Measurements from ENCODE around the gene MYO3B.

Gene MYO3B

DNA sequence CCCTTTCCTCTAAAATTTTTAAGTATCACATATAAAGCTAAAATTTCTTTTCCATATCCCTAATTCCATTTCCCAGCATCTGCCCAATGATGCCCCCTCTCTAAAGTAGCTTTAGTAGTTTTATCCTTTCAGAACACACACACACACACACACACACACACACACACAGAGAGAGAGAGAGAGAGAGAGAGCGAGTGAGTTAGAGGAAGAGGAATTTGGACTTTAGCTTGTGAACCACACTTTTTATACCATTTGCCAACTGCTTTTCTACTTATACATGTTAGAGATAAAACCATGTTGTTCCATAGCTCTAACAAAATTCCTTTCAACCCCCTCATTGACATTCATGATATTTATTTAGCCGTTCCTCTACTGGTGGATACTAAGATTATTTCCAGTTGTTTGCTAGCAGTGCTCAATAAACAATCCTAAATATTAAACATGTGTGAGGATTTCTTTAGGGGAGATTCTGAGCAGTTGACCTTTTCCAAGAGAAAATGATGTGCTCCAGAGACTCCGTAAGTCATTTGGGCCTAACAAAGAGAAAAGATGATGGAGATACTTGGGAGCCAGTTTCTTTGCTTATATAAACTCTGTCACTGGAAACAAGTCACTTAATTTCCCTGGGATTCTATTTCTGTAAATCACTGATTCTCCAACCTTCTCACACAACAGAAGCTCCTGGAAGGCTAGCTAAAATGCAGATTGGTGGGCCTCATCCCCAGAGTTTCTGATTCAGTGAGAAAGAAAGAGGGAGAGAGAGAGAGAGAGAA is 307.5 kb downstream of the MYO3B start:
- no peak for DNase-seq

GRCh38 chr2:170486730-170487129 is 308.8 kb downstream of the MYO3B start:
- DNase-seq, result no peak

DNA sequence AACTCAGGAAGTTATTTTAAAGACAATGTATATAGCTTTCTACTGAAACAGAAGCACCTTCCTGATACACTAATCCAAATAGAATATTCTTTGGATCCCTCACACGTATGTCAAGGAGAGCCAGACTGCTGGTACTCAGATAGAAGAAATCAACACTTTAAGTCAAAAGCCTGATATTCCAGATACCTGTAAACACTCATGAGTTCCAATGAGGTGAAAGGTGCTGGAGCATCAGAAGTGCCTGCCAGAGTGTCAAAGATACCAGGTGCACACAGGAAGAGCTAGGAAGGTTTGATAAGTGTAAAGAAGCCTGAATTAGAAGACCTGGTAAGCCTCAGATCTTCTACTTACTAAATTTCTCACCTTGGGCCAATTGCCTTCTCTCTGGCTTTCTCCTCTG is 310.9 kb downstream of the MYO3B start:
- no peak for DNase-seq

GRCh38 chr2:170492010-170492409 is 314.1 kb downstream of the MYO3B start:
- no peak for DNase-seq

DNA sequence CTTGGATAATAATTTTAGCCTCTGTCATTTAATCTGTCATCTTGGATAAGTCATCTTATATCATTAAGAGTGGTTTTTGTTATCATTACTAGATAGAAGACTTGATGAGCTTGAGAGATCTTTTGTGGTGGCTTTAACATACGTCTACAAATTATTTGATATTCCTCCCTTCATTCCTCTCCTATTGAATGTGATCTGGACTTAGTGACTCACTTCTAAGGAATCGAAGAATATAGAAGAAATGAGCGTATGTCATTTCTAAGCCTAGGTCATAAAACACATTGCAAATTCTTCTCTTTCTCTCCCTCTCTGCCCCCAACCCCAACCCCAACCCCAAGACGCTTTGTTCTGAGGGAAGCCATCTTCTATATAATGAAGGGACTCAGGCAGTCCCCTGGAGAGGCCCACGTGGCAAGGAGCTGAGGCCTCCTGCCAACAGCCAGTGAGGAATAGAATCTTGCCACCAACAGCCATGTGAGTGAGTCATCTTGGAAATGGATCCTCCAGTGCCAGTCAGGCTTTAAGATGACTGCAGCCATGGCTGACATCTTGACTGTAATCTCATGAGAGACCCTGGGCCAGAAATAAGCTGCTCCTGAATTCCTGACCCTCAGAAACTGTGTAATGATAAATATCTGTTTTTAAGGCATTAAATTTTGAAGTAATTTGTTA is 315.6 kb downstream of the MYO3B start:
- DNase-seq, result no peak

DNA sequence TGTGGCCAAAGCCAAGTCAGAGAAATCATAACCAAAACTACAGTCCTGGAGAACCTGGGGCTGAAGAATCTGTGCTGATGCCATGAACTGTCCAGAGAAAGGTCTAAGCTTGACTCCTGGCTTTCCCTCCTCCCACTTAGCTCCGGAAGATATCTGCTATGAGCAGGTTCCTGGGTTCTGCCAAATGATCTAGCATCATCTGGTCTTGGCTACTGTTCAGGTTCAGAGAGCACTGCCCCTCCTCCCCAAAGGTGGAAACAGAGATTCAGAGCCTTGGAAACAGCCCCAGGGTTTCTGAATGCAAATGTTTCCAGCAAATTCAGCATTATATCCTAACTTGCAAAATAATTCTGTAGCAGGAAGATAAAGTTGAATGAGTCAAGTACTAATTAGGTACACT is 317.9 kb downstream of the MYO3B start:
- no peak for DNase-seq

DNA sequence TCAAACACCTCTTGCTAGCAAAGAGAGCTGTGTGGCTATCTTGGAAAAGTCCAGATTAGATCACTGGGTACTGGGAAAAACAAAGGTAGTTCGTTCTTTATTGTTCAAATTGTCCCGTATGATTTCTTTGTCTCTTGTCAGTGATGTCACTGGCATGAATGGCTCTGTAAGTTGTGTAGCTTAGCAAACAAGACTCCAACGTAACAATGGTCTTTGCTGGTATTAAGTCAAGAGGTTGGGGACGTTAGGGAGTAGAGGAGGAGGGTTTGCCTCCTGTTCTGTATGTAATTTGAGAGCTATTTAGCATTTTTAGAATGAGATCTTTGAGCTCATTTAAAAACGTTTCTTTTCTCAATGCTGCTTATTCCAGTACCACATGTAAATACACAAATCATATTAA is 320.7 kb downstream of the MYO3B start:
- no peak for DNase-seq

- no peak for DNase-seq
These were observed 322.2 kb downstream of the MYO3B start for GRCh38 chr2:170500104-170500503.

DNA sequence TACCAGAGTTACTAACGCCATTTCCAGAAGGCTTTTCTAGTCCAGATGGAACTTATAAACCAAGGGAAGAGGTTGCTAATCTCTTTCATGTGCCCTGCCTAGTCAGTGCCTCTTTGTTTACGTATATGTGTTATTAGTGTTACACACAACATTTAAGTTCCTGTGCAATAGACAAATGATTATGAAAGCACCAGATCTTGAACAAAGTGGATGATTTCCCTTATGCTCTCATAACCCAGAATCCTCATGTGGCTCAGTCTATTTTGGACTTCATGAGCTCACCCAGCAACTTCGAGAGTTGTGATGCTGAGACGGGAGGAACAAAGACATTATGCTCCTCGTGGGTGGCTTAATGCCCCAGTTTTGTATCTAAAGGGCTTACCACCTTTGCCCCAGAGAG is 322.8 kb downstream of the MYO3B start:
- no peak for DNase-seq

DNA sequence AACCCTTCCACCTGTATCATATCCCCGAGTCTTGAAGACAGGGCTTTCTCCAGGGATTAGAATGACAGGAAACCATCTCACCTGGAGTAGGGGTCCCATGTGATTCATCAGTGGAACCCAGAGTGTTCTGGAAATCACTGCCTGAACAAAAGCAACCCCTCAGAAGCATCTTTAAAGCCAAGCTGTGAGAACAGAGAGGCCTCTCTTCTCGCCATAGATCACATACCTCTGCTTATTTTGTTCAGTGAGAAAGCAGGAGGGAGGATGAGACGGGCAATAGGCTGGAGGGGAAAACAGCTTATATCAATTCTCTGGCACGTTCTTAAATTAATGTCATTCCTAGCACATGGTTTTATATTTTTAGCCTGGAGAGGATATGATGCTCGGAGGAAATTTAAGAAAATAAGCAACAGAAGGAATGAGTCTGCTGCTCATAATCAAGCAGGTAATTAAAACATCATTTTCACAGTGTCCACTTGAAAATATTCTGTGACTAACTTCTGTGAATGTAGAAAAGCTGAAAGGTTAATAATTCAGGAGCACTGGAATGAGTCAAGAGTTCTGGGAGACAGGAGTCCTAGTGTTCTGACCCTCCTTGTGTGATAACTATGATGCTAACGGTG is 323.6 kb downstream of the MYO3B start:
- DNase-seq, result no peak

GRCh38 chr2:170502361-170503130 is 324.6 kb downstream of the MYO3B start:
- no peak for DNase-seq

- no peak for DNase-seq
These were observed 325.6 kb downstream of the MYO3B start for GRCh38 chr2:170503563-170503962.

- no peak for DNase-seq
These were observed 326.2 kb downstream of the MYO3B start for GRCh38 chr2:170503971-170504809.

DNA sequence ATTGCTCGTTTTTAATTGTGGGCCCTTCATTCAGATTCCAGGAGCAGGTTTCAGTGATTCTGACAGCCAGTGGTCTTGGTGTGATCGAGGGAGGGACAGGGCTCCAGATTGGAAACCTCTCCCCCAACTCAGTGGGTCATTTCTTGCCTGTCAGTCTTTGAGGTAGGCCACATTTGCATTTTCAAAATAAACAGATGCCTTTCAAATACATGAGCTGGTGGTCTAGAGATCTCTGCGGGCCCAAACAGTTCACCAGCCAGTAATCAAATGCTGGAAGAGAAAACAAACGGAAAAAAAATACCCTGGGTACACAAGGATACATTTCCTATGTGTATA is 326.8 kb downstream of the MYO3B start:
- DNase-seq, result no peak

- no peak for DNase-seq
These were observed 327.8 kb downstream of the MYO3B start for GRCh38 chr2:170505631-170506275.

DNA sequence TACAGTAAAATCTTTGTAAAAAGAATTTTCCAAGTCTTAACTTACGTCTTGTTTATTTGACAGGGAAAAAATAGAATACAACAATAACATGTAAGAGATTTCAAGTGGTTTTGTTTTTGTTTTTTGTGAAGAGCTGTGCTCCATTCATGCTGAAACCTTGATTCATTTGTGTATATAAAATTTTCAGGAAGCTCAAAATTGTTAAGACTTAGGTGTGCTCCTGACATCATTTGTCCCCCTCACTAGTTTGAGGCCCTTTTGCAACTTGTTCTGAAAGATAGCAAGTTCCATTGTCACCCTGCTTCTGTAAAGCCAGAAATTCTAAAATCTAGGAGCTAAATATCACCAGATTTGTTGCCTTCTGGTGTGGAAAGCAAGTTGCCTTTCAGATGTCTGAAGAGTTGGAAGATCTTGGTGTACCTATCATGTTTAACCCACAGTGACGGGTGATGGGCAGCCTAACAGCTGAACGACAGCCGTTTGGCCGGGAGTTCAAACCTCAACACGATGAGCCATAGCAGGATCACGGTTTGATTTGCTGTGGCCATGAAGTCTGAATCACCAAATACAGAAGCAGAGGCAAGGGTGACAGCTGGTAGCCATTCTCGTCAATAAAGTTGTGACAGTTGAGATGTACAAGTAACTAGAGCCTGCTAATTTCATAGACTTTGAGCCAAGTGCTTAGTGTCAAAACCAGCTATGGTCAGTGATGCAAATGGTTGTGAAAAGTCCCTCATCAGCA is 331.7 kb downstream of the MYO3B start:
- no peak for DNase-seq

DNA sequence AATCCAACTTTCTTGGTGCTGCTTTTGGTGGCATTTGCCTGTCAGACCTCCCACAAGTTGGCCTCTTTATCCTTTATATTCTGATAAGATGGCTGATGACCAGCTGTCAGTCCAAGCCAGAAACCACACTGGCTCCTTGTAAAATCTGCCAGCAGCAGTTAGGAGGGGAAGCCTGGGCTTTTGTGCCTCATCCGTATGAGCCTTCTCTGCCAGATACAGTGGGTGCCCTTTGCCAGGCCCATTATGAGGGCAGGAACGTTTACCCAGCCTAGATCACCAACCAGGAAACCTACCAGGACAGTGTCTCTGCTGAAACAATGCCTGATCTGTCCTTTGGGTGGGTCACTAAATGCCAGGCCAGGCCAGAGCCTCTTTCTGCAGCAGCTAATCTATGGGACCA is 334.3 kb downstream of the MYO3B start:
- no peak for DNase-seq

GRCh38 chr2:170514140-170514539 is 336.2 kb downstream of the MYO3B start:
- no peak for DNase-seq

DNA sequence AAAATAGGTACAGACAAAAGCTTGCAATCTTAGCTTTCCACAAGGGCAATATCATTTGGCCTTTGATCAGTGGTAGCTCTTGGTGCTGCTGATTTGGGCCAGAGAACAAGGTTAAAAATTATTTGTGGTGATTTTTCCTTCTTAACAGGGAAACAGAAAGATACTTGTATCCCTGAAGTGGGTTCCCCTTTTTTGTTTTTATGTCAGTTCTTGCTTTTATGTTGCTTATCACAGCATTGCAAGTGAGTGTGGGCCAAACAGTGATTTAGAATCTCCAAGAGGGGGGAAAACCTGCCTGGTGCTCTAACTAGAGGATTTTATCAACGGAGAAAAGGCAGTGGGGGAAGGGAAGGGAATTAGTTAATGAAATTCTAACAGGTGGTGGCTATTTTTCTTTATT is 339.6 kb downstream of the MYO3B start:
- no peak for DNase-seq

- DNase-seq, result no peak
These were observed 341.0 kb downstream of the MYO3B start for GRCh38 chr2:170518911-170519310.

DNA sequence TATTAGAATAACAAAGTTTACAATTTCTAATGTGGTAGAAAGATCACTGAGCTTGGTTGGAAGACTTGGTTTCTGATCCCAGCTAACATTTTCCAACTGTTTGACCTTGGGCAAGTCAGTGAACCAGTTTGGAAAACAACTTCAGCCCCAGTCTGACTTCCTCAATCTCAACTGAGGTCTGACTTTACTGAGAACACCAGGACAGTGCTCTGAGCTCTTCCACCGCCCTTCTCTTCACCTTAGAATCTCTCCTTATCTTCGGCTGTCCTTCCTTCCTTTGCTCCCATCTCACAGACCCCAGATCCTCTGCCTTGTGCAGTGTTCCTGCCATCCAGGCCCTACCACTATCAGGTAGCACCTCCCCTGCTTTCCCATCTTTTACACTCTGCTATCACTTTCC is 343.4 kb downstream of the MYO3B start:
- DNase-seq, result no peak

Data from stimulated activated CD4-positive, alpha-beta T cell treated with anti-CD3 and anti-CD28 coated beads, Interleukin-15, amount 100 ng/mL, for 24 hours (primary cell).